ENCODE measurements around the gene PRDM5.

Gene PRDM5

GRCh38 chr4:120948382-120948781, 25.9 kb upstream of the PRDM5 start:
- in situ Hi-C loops (cut with HindIII; ENCODE audit: low sequenced_read_pairs) = no loop called here
- TF ChIP-seq, protein P1, sequence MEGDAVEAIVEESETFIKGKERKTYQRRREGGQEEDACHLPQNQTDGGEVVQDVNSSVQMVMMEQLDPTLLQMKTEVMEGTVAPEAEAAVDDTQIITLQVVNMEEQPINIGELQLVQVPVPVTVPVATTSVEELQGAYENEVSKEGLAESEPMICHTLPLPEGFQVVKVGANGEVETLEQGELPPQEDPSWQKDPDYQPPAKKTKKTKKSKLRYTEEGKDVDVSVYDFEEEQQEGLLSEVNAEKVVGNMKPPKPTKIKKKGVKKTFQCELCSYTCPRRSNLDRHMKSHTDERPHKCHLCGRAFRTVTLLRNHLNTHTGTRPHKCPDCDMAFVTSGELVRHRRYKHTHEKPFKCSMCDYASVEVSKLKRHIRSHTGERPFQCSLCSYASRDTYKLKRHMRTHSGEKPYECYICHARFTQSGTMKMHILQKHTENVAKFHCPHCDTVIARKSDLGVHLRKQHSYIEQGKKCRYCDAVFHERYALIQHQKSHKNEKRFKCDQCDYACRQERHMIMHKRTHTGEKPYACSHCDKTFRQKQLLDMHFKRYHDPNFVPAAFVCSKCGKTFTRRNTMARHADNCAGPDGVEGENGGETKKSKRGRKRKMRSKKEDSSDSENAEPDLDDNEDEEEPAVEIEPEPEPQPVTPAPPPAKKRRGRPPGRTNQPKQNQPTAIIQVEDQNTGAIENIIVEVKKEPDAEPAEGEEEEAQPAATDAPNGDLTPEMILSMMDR (IDR thresholded peaks at IDR 0.05; ENCODE audit: low read depth, low read length, missing control alignments) = no peak
- no peak overlapping the region for H3K4me3 ChIP-seq (ENCODE audit: low read depth, low read length)
- DNase-seq (ENCODE audit: low read depth) = no peak

GRCh38 chr4:120942776-120943175, 20.2 kb upstream of the PRDM5 start:
- no peak for DNase-seq (ENCODE audit: low read depth)
- TF ChIP-seq, protein P1 (IDR thresholded peaks at IDR 0.05; ENCODE audit: low read depth, low read length, missing control alignments) = no peak
- in situ Hi-C loops (cut with HindIII; ENCODE audit: low sequenced_read_pairs) = no loop called here
- no peak overlapping the region for H3K4me3 ChIP-seq (ENCODE audit: low read depth, low read length)

- in situ Hi-C loops (cut with HindIII; ENCODE audit: low sequenced_read_pairs) = no loop called here
- no peak overlapping the region for H3K4me3 ChIP-seq (ENCODE audit: low read depth, low read length)
- TF ChIP-seq, protein P1 (IDR thresholded peaks at IDR 0.05; ENCODE audit: low read depth, low read length, missing control alignments) = no peak
- no peak for DNase-seq (ENCODE audit: low read depth)
Measured at GRCh38 chr4:120940547-120940946, 18.0 kb upstream of the PRDM5 start.

DNA sequence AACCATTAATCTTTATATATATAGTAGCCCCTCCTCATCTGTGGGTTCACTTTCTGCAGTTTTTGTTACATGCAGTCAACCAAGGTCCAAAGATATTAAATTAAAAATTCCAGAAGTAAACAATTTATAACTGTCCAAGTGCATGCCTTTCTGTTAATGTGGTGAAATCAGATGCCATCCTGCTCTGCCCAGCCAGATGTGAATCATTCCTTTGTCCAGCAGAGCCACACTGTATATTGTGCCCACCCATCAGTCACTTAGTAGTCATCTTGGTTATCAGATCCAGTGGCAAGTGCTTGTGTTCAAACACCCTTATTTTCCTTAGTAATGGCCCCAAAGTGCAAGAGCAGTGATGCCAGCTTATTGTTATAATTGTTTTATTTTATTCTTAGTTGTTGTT, 17.2 kb upstream of the PRDM5 start:
- no peak overlapping the region for H3K4me3 ChIP-seq (ENCODE audit: low read depth, low read length)
- TF ChIP-seq, protein P1 (IDR thresholded peaks at IDR 0.05; ENCODE audit: low read depth, low read length, missing control alignments) = no peak
- DNase-seq (ENCODE audit: low read depth) = no peak
- in situ Hi-C loops (cut with HindIII; ENCODE audit: low sequenced_read_pairs) = no loop called here

GRCh38 chr4:120929847-120930246, 7.3 kb upstream of the PRDM5 start:
- TF ChIP-seq, protein P1 (IDR thresholded peaks at IDR 0.05; ENCODE audit: low read depth, low read length, missing control alignments) = no peak
- in situ Hi-C loops (cut with HindIII; ENCODE audit: low sequenced_read_pairs) = no loop called here
- no peak overlapping the region for H3K4me3 ChIP-seq (ENCODE audit: low read depth, low read length)
- DNase-seq (ENCODE audit: low read depth) = no peak

- in situ Hi-C loops (cut with HindIII; ENCODE audit: low sequenced_read_pairs) = no loop called here
- TF ChIP-seq, protein P1 (IDR thresholded peaks at IDR 0.05; ENCODE audit: low read depth, low read length, missing control alignments) = no peak
- no peak for DNase-seq (ENCODE audit: low read depth)
- H3K4me3 ChIP-seq (ENCODE audit: low read depth, low read length) = no peak overlapping the region
Measured at GRCh38 chr4:120927801-120928409, 5.4 kb upstream of the PRDM5 start.

Measured in astrocyte of the cerebellum (primary cell).